GM18502 (cell line): ENCODE measurements around the gene KAZN.

Experiments
- ATAC-seq: cut with Tn5 transposase; IDR thresholded peaks from one replicate; pipeline ENCODE4 v1.9.1; 2021; ENCODE audit warnings: mild to moderate bottlenecking; ENCODE audit not compliant: unreplicated experiment, poor library complexity

KAZN gene

DNA sequence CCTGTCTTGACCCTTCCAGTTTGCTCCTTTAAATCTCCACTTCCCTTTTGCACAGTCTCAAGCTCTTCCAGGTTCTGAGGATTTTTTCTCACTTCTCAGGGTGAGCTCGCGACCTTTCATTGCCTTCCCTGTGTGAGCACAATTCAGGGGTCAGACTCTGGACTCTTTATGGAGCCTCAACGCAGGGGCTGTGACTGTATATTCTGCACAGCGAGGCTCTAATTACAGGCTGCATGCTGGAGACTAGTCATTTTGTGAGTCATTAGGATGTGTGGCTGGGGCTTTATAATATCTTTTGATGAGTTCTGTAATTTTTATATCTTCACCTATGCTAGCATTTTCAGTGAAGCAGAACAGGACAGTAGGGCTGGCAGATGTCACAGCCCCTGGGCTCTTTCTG lies 270.7 kb downstream of the KAZN start:
- no peak for ATAC-seq

DNA sequence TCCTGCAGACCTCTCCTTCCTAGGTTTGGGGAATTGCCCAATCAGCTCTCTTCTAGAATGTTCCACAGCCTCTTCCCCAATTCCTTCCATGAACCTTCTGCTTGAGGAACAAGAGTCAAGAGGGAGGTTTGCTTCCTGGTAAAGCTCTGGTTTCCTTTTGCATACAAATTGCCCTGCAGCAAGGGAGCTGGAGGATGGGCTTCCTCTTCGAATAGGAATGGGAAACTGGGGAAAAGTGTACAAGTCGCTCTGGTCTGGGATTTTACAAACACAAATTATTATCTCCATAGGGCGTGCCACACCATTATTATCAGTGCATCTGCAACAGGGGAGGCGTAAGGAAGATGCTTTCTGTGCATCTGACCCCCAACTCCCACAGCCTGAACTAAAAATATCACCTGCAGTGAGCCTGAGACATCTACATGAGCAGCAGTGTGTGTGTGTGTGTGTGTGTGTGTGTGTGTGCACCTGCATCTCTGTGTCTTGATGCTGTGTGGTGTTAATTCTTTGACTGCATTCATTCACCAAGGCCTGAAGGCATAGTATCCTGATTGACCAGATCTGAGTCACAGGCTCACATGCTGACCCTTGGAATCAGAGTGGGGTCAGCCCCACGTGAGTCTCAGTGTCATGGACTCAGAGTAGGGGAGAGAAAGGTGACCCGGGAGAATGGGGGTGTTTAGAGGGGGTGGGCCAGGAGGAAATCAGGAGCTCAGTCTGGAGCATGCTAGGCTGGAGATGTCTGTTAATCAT lies 272.9 kb downstream of the KAZN start:
- no peak for ATAC-seq

GRCh38 chr1:14872762-14873161 lies 274.3 kb downstream of the KAZN start:
- ATAC-seq, result no peak

DNA sequence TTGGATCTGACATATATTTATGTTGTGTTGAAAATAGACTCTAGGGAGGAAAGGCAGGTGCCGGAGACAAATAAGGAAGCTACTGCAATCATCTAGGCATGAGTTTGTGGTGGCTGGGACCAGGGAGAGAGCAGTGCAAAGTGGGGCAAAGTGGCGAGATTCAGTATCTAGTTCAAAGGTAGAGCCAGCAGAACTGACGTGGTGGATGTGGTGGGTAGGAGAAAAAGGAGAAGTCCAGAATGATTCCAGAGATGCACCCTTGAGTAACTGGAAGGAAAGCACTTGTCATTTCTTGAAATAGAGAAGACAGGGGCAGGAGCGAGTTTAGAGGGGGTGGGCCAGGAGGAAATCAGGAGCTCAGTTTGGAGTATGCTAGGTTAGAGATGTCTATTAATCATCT lies 275.2 kb downstream of the KAZN start:
- ATAC-seq, result no peak

DNA sequence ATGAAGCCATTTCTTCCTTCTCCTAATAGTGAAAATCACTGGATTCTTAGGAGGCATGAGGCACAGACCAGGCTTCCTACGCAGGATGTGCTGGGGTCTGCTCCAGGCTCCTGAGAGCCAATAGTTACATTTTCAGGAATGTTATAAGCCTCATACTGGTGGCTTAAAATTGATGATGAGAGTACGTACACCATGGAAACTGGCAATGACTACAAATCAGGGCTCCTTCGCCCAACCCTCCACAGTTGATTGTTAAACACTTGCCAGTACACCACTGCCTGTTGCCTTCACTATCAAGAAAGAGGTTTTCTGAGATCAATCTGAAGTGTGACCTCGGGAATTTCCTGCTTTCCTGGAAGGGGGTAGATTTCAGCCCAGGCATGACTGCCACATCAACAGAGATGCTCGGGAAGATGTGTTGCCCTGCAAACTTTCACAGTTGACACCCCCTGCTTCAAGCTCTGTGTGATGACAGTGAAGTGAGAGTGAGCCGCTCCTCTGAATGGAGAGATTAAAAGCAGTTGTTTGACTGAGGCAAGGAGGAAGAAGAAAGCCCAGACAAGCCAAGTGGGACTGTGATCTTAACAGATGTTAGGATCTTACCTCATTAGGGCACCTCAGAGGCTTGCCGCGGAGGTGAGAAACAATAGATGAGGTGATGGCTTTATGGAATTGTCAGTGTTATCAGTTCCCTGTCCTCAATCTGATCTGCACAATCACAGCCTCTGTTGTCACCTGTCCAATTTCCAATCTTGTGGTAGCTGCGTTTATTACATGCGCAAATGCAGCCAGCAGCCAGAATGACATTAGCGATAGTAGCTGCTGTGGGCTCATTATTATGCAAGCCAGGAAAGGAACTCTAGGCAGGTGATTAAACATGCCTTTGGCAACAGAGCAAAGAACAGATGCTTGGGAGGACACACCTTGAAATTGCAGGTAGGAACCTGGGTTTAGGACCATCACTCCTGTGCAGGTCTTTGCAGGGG lies 277.3 kb downstream of the KAZN start:
- no peak for ATAC-seq

DNA sequence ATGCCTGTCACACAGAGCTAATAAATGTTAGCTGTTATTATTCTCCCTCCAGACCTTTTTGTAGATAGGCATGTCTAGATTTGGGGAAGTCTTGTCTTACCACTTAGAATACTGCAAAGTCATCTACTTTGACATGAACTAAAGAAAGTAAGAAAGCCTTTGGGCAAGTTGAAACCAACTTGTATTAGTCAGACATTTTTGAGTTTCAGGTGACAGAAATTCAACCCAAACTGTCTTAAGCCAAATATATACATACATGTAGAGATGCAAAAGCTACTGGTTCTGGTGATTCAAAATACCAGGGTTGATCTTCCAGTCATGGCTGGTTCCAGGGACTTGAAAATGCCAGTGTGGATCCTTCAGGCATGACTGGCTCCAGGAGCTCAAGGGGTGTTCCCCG lies 278.3 kb downstream of the KAZN start:
- ATAC-seq, result no peak

- no peak for ATAC-seq
Measured at GRCh38 chr1:14877224-14877623, 278.7 kb downstream of the KAZN start.

DNA sequence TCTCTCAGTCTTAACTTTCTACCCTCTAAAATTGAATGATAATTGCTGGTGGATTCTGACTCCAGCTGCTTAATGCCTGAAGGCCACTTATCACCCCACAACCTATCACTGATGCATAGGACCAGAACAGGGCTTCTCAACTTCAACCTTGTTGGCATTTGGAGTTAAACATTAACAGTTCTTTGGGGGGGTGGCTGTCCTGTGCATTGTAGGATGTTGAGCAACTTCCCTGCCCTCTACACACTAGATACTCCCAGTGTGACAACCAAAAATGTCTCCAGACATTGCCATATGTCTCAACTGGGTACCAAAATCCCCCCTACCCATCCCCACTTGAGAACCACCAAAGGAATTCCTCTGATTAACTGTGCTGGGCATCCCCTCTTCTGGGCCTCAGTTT lies 279.6 kb downstream of the KAZN start:
- no peak for ATAC-seq

- no peak for ATAC-seq
Measured at GRCh38 chr1:14878951-14879350, 280.5 kb downstream of the KAZN start.

DNA sequence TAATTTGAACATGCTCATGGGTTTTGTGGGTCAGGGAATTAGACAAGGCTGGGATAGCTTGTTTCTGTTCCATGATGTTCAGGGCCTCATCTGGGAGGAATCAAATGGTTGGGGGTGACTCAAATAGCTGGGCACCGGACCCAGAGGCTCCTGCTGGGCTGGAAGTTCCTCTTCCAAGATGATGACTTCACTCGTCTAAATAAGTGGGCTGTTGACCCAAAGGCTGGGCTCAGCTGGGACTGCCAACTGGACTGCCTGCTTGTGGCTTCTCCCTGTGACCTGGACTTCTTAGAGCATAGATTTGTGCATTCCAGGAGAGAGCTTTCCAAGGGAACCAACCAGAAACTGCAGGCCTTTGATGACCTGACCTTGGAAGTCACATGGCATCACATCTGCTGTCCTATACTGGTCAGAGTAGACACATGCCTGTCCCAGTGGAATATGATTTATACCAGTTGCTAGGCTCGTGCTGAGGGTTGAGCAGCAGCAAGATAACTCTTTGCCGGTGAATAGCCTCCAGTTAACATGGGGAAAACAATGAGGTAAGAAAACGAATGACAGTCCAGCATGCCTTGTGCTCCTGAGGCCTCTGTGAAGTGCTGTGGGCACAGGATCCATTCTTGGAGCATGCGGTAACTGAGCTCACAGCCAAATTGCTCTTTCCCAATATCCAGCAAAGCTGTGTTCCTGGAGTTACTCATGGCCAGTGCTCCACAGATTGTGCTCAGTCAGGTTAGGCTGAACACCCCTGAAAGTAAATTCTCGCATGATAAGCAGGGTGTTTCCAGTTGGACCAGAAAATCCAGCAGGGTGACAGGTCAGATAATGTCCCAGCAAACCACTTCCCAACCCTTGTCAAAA lies 282.2 kb downstream of the KAZN start:
- ATAC-seq, result no peak

DNA sequence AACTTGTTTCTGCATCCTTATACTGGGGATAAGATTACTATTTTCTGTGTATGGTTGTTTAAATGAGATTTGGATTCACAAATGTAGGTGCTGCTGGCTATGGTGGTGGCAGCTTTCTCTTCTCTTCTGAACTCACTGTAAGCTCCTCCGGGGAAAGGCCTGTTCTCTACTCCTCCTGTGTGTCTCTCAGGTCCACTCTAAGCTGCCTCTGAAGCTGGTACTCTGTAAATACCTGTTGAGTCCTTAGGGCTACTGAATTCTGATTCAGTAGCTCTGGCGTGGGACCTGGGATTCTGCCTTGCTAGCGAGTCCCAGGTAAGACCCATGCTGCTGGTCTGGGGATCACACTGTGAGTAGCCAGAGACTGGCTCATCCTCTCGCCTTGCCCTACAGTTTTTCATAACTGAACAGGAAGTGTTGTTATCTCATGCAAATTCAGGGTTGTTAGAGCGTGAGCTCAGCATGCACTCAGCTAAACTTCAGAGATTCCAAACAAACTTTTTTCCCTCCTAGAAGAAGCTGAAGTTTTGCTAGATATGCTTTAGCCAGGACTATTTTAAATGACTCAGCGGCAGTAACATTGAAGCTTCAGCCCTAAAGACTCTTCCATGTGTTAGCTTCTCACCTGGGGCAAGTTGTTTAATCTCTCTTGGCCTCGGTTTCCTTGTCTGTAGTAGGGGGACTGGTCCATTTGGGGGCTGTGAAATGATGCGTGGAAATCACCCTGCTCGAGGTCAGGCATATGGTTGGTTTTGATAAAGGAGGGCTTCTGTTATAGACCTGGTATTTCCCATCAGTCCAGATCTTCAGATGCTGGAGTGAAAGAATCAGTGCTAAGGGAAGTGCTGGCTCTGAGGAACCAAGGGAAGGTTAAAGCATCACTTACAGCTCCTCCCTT lies 283.5 kb downstream of the KAZN start:
- peak; percentile 69 for ATAC-seq

GRCh38 chr1:14884614-14885175 lies 286.2 kb downstream of the KAZN start:
- ATAC-seq, result no peak

- no peak for ATAC-seq
Measured at GRCh38 chr1:14887044-14887566, 288.6 kb downstream of the KAZN start.

DNA sequence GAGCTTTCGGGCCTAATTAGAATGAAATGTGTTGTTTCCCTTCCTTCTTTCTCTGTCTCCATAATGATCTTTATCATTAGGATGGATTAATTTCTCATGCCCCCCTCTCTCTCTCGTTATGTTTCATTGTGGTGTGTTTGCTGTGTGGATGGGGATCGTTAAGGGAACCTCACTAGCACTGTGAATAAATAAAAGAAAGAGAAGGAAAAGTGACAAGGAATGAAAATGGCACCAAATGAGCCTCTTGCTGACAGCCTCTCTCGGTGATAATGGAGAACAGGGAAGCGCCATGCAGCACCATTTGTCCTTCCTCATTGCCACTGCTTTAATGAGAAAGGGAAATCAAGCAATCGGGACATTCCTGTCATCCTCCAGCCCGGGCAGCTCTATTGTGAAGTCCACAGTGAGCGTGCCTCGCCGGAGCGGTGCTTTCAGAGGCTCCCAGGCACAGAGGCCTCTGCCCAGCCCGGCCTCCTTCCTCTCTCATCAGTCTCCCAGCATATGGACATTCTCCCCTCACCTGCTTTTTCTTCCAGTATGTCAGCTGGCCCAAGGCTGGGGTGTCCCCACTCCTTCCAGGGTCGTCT lies 289.4 kb downstream of the KAZN start:
- no peak for ATAC-seq

DNA sequence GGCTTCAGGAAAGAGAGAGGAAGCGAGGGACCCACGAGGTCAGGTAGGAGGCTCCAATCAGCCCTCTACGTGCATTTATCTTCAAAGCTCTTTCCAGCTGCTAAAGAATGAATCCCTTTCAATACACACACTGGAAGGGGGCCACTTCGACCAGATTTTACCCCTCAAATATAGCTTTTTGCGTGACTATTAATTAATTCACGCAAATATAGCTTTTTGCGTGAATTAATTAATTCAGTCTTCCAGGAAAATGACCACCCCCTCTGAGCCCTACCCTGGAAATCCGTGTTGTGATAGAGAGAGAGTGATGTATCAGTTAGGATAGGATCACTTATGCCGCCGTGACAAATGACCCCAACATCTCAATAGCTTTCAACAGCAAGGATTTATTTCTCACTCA lies 289.9 kb downstream of the KAZN start:
- no peak for ATAC-seq

DNA sequence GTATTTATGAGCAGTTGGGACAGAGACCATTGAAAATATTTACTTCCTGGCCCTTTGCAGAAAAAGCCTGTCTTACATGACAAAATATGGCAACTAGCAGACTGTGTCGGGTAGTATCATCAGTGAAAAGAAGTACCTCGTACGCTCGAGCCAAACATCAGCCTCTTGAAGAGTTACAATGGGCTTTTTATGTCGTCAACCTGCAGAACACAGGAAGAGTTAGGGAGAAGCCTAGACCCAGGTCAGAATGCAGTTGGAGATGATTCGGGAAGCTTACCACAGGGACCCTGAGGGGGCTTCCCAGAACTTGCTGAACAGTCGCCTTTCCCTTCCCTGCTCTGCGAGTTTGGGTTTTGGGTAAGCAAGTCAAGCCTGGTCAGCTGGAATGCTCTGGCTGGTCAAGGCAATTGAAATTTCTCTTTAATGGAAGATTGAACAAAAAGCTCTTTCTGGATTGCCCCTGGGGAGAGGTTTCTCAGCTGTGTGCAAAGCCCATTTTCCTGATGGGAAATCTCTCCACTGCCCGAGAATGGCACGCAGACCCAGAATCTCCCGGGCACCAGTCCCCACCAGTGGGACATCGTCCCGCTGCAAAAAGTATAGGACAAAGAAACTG lies 291.4 kb downstream of the KAZN start:
- no peak for ATAC-seq

- no peak for ATAC-seq
Measured at GRCh38 chr1:14891991-14892390, 293.5 kb downstream of the KAZN start.
